ENCODE data around the gene TSPAN9. TPM values are rescaled to one million over a fixed set of nuclear protein-coding genes. Genes with fewer than 3 reads are reported as not detected.

Gene TSPAN9
- total and polyA plus RNA-seq, 4 donors = 23.0 to 72.3 (median 33.9) TPM

DNA sequence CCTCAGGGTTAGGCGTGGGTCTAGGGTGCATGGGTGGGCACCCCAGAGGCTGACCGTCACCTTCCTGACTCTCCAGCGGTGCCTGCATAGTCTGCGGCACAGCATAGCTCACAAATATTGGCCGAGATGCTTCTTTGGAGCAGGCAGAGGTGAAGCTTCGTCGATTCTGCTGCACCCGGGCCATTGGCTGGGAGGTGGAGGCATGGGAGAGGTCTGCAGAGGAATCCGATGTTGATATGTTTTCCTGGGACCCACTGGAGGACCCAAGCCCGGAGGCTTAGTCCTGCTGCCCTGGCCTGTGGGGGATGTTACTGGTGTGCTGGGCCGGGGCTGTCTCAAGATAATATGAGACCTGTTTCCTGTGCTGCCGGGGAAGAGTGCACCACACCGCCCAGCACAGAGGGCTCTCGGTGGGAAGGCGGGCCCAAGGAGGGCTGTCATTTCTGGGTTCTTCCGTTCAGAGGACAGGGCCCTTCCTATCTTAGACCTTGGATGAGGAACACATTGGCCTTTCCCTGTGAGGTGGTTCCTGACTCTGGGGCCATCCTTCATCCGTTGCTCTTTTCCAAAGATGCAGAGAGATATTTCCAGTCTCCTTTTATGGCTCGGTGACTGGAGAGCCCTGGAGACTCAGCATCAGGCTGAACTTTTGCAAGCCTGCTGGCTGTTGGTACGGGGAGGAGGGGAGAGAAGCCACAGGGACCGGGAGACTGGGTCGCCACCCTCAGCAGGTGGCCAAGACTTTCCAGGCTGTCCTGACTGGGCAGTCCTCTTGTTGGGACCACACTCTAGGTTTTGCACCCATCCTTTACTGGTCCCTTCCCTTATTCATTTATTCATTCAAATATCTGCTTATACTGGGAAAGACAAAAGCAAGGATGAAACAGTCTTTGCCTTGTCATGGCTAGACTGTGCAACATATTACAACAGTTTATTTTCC, 143.5 kb downstream of the TSPAN9 start:
- TF ChIP-seq, protein P1, sequence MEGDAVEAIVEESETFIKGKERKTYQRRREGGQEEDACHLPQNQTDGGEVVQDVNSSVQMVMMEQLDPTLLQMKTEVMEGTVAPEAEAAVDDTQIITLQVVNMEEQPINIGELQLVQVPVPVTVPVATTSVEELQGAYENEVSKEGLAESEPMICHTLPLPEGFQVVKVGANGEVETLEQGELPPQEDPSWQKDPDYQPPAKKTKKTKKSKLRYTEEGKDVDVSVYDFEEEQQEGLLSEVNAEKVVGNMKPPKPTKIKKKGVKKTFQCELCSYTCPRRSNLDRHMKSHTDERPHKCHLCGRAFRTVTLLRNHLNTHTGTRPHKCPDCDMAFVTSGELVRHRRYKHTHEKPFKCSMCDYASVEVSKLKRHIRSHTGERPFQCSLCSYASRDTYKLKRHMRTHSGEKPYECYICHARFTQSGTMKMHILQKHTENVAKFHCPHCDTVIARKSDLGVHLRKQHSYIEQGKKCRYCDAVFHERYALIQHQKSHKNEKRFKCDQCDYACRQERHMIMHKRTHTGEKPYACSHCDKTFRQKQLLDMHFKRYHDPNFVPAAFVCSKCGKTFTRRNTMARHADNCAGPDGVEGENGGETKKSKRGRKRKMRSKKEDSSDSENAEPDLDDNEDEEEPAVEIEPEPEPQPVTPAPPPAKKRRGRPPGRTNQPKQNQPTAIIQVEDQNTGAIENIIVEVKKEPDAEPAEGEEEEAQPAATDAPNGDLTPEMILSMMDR (IDR thresholded peaks at IDR 0.05; ENCODE audit: control extremely low read depth, extremely low read depth) = no peak
- peak overlapping the region in 1 of 2 donors; percentile 37 for H3K9ac ChIP-seq (ENCODE audit: insufficient read depth in 1 of 2, low read length in 2 of 2)
- no peaks in the 10 kb centered on the region for H3K36me3 ChIP-seq (ENCODE audit: control insufficient read depth in 4 of 4, insufficient read depth in 4 of 4, low read length in 4 of 4)
- H3K4me3 ChIP-seq = no peak overlapping the region
- DNase-seq (no peak), ATAC-seq (ENCODE audit: insufficient read depth, low FRiP score) (no peak)
- no peaks in the 10 kb centered on the region for H3K27me3 ChIP-seq (ENCODE audit: control insufficient read depth in 3 of 3, insufficient read depth in 3 of 3, low read length in 2 of 3)
- peak overlapping the region; percentile 37 to 39 for H3K27ac ChIP-seq (ENCODE audit: low read depth in 1 of 2, low read length in 1 of 2)
- H3K4me1 ChIP-seq (ENCODE audit: control insufficient read depth in 5 of 5, insufficient read depth in 5 of 5, low read length in 5 of 5) = peaks cover 18 to 28% (median 18%) of the 10 kb centered on the region in 5 donors
- H3K9me3 ChIP-seq (ENCODE audit: control insufficient read depth in 4 of 4, insufficient read depth in 3 of 4, low read length in 3 of 4) = no peaks in the 10 kb centered on the region
- WGBS, 2 donors = 74 to 82% methylated on average over 21 of the region's 21 CpGs

DNA sequence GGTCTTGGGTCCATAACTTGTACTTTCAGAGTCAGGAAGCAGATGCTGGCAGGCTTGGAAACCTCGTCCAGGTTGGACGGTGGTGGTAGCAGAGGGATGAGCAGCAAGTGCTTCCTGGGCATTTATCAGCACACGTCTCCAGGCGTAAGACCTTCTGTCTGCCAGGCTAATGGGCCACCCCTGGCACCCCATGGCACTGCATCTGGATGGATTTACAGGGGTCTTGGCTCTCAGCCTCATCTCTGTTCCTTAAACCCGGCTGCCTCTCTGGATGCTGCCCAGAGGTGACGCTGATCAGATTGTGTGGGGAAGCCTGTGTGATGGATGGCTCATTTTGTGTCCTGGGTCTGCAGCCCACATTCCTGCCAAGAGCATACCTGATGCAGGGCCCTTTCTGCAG, 145.1 kb downstream of the TSPAN9 start:
- no peak for DNase-seq
- Histone ChIP-seq H3K9ac (ENCODE audit: insufficient read depth in 1 of 2, low read length in 2 of 2) (no peak overlapping the region), H3K4me3 (no peak overlapping the region), H3K36me3 (ENCODE audit: control insufficient read depth in 4 of 4, insufficient read depth in 4 of 4, low read length in 4 of 4) (peaks cover 0 to 2% (median 0%) of the 10 kb centered on the region in 4 donors), H3K27ac (ENCODE audit: low read depth in 1 of 2, low read length in 1 of 2) (no peak overlapping the region), H3K27me3 (ENCODE audit: control insufficient read depth in 3 of 3, insufficient read depth in 3 of 3, low read length in 2 of 3) (no peaks in the 10 kb centered on the region), H3K4me1 (ENCODE audit: control insufficient read depth in 5 of 5, insufficient read depth in 5 of 5, low read length in 5 of 5) (peaks cover 18 to 25% (median 22%) of the 10 kb centered on the region in 5 donors), H3K9me3 (ENCODE audit: control insufficient read depth in 4 of 4, insufficient read depth in 3 of 4, low read length in 3 of 4) (no peaks in the 10 kb centered on the region)
- WGBS, 2 donors = 88 to 90% methylated on average over 6 of the region's 6 CpGs
- ATAC-seq (ENCODE audit: insufficient read depth, low FRiP score) = no peak
- TF ChIP-seq, protein P1 (IDR thresholded peaks at IDR 0.05; ENCODE audit: control extremely low read depth, extremely low read depth) = no peak

DNA sequence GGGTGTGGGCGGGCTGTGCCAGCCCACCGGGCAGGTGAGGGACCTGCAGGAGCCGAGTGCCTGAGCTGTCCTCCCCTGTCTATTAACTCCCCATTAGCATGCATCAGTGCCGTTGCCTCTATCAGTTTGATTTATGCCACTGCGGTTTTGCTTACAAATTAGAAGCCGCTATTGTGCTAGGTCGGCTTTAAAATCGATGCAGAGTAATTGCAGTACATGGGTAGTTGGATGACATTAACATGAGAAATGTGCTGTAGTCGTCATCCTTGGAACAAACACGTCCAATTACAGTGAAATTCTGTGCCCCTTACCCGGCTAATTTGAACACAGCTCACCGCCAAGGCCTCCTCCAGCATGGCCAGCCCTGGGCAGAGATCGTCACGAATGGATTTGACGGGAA, 145.8 kb downstream of the TSPAN9 start:
- WGBS, 2 donors = 85 to 86% methylated on average over 15 of the region's 15 CpGs
- peaks cover 17 to 24% (median 18%) of the 10 kb centered on the region in 5 donors for H3K4me1 ChIP-seq (ENCODE audit: control insufficient read depth in 5 of 5, insufficient read depth in 5 of 5, low read length in 5 of 5)
- H3K4me3 ChIP-seq = no peak overlapping the region
- TF ChIP-seq, protein P1 (IDR thresholded peaks at IDR 0.05; ENCODE audit: control extremely low read depth, extremely low read depth) = no peak
- DNase-seq (no peak), ATAC-seq (ENCODE audit: insufficient read depth, low FRiP score) (no peak)
- H3K27me3 ChIP-seq (ENCODE audit: control insufficient read depth in 3 of 3, insufficient read depth in 3 of 3, low read length in 2 of 3) = no peaks in the 10 kb centered on the region
- no peaks in the 10 kb centered on the region for H3K9me3 ChIP-seq (ENCODE audit: control insufficient read depth in 4 of 4, insufficient read depth in 3 of 4, low read length in 3 of 4)
- no peak overlapping the region for H3K9ac ChIP-seq (ENCODE audit: insufficient read depth in 1 of 2, low read length in 2 of 2)
- no peak overlapping the region for H3K27ac ChIP-seq (ENCODE audit: low read depth in 1 of 2, low read length in 1 of 2)
- H3K36me3 ChIP-seq (ENCODE audit: control insufficient read depth in 4 of 4, insufficient read depth in 4 of 4, low read length in 4 of 4) = peaks cover 0 to 2% (median 0%) of the 10 kb centered on the region in 4 donors
